Kasumi-1 (cell line): Measurements from ENCODE around the gene IGF2.
A peak's percentile ranks its signal among the peaks of the same experiment; 100 is the strongest.

Experiments used
- DNase-seq, 2 experiments: peaks; one replicate each; lab custom pipeline; 2025; lab: John Stamatoyannopoulos, UW

Gene IGF2

DNA sequence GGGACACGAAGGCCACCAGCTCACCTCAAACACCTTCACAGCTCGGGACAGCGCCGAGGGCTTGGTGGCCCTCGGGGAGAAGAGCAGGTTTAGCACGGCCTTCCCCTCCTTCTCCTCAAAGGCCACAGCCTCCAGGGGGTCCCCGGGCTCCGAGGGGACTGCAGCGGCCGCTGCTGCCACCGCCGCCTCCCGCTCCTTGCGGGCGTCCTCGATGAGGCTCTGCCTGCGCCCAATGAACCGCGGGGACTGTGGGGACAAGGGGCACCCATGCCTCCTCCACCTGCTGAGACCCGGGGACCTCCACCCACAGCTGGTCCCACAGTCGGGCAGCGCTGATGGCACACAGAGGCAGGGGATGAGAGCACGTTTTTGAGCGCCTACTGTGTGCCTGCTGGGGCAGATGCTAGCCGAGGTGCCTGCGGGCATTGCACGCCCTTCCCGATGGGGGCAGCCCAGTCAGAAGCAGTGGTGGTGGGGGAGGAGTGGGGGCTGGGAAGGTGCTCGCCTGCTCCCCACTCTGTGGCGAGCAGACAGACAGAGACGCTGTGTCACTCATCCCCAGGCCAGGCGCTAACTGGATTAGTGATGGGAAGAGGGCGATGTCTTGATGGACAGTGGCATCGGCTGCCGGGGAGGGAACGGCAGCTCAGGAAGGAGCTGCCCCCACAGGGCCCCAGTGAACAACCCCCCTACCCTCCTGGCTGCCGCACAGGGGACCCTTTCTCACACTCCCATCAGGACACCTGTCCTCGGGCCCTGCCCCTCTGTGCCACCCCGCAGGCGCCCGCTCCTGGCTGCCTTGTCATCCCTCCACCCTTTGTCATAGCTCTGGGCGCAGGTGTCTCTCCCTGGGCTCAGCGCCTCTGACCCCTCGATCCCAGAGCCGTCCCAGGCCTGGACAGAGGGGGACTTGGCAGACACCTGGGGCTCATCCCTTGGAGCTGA lies 30.7 kb upstream of the IGF2 start:
- no peak for DNase-seq

DNA sequence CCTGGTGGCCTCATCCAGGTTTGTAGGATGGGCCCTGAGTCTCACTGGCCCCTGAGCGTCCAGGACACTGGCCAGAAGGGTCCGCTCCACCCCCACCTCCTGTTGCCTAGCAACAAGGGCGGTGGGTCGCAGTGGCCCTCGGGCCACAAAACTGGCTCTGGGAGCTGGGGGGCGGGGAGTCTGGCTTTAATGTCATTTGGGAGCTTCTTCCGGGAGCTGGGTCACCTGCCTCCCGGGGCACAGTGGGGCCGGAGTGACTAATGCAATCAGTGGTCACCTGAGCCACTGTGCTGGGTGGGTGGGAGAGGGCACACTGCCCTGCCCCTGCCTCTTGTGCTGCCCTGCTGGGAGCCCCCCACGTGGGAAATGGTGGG lies 29.8 kb upstream of the IGF2 start:
- DNase-seq = no peak

- no peak for DNase-seq
Observed at GRCh38 chr11:2168286-2169004, 29.3 kb upstream of the IGF2 start.

DNA sequence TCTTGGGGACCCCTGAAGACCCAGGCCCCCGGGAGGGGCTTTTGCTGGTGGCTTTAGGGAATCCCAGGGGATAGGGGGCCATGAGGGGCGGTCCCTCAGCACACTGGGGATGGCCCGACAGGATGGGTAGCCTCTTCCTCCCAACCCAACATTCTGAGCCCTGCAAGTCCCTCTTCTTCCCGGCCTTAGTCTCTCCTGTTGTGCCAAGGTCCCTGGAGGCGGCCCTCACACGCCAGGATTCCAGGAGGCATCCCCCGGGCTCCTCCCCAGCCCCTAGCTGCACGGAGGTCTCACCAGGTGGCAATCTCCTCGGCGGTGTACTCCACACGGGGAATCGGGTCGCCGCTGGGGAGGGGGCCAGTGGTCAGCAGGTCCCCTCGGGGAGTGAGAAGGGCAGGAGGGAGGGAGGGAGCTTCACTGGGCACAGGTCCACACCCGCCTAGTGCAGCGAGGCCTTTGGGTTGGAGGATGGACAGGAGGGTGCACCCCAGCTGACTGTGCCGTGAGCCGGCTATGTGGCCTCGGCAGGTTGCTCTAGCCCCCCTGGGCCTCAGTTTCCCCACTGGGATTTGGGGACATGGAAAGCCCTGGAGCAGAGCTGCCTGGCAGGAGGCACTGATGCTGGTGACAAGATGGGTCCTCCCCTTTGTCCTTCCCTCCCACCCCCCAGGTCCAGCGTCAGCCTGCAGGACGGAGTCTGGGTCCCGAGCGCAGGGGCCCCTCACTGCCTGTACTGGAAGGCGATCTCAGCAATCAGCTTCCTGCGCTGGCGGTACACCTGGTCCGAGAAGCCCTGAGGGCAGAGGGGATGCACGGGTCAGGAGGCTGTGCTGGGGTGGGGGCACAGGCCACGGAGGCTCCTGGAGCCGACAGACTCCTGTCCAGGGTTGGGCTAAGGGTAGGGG lies 28.2 kb upstream of the IGF2 start:
- DNase-seq = no peak

GRCh38 chr11:2166091-2166851 lies 27.1 kb upstream of the IGF2 start:
- no peak for DNase-seq

DNA sequence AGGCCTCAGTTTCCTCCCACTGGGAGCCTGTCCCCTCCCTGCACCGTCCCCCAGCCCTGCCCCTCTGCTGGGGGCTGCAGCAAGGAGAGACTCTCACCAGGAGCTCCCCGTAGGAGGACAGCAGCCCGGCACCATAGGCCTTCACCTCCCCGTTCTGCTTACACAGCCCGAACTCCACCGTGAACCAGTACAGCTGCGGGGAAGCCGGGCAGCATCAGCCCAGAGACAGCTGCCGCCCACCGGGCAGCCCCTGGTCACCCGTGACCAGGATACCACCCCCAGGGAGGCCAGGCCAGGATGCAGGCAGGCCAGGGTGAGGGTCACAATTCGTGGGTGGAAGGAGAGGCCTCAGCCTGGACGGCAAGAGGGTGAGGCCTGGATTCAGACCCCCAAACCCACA lies 26.4 kb upstream of the IGF2 start:
- DNase-seq = no peak

DNA sequence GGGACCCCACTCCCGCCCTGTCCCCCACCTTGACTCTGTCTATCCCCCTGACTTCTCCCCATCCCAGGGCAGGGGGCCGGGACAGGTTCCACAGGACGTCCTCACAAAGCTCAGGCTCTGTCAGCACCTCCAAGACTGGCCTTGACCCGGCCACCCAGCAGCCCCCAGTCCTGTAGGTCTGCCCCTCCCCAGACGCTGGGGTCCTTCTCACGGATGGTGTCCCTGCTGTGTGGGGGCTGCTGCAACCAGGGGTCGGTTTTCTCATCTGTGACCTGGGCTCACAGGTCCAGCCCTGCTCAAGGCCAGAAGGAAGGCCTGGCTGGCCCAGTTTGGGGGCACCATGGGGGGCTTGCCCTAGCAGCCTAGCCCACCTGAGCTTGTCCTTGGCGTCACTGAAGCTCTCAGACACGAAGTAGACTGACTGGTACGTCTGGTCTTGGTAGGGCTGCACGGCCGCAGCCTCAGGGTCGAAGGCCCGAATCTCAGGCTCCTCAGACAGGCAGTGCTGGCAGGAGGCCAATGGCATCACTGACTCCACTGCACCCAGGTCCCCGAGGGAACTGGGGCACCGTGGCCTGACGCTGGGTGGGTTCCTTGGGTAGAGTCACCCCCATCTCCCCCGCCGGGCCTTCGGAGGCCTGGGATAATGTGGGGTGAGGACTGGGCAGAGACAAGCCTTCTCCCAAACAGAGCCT lies 25.8 kb upstream of the IGF2 start:
- DNase-seq = no peak

- no peak for DNase-seq
Observed at GRCh38 chr11:2164081-2164480, 24.9 kb upstream of the IGF2 start.

DNA sequence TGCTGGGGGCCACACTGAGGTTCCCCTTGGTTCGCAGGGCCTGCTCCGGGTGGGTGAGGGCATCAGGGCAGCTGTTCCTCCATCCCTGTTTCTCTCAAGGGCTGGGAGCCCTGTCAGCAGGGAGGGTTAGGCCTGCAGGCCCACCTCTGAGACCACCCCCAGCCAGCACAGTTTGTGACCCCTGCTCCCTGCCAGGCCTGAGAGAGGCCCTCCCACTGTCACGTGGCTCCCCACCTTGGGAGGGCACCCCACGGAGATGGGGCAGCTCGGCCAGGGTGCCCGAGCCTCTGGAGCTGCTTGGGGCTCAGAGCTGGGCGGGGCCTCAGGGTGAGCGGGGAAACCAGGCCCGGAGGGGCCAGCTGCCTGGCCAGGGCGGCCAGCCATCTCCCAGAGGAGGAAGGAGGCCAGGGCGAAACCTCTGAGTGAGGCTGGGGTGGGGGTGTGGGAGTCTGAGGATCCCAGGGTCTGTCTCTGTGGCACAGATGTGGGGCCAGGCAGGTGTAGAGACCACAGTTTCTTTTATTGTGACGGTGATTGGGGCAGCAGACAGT lies 24.3 kb upstream of the IGF2 start:
- DNase-seq = no peak

DNA sequence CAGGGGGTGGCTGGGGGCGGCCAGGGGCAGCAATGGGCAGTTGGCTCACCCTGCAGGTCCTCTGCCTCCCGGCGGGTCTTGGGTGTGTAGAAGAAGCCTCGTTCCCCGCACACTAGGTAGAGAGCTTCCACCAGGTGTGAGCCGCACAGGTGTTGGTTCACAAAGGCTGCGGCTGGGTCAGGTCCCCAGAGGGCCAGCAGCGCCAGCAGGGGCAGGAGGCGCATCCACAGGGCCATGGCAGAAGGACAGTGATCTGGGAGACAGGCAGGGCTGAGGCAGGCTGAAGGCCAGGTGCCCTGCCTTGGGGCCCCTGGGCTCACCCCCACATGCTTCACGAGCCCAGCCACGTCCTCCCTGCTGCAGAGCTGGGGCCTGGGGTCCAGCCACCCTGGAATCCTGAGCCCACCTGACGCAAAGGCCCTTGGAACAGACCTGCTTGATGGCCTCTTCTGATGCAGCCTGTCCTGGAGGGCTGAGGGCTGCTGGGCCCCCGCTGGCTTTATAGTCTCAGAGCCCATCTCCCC lies 21.6 kb upstream of the IGF2 start, which contains the start of gene INS:
Gene INS, minus strand, starts transcription at position 474 of the 524 bp plus-strand sequence. Its CDS starts 238 bp downstream, at position 236.
- no peak for DNase-seq

- no peak for DNase-seq
Observed at GRCh38 chr11:2159536-2160413, 20.6 kb upstream of the IGF2 start.

GRCh38 chr11:2158966-2159365 lies 19.8 kb upstream of the IGF2 start:
- DNase-seq = no peak

- no peak for DNase-seq
Observed at GRCh38 chr11:2158296-2158737, 19.1 kb upstream of the IGF2 start.

DNA sequence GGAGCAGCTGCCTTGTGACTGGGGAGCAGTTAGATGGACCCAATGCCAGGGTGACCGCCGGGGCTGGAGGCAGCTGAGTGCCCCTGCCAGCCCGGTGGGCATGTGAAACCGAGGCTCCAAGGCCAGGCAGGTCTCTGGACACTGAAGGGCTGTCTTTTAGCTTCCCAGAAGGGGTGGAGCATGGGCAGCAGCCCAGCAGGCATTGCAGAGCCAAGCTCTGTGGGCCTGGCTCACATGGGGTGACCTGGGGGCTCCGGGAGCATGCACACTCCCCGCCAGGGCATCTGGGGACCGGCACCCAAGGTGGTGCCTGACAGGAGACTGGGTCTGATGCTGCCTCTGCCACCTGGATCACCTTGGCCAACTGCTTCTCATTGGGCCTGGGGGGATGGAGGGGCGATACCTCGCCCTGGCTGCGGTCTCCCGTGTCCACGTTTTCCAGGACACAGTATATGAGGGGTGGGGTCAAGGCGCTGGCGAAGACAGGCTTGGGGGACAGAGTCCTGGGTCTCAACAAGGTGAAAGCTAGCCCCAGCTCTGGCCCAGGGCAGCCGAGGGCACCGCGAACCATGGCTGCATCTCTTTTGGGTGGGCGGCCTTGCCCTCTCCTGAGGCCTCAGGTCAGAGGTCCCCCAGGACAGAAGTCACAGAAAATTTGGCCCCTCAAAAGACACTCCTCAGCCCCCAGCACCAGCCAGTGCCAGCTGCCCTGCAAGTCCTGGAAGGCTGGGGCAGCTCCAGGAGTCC lies 18.3 kb upstream of the IGF2 start:
- DNase-seq = no peak

DNA sequence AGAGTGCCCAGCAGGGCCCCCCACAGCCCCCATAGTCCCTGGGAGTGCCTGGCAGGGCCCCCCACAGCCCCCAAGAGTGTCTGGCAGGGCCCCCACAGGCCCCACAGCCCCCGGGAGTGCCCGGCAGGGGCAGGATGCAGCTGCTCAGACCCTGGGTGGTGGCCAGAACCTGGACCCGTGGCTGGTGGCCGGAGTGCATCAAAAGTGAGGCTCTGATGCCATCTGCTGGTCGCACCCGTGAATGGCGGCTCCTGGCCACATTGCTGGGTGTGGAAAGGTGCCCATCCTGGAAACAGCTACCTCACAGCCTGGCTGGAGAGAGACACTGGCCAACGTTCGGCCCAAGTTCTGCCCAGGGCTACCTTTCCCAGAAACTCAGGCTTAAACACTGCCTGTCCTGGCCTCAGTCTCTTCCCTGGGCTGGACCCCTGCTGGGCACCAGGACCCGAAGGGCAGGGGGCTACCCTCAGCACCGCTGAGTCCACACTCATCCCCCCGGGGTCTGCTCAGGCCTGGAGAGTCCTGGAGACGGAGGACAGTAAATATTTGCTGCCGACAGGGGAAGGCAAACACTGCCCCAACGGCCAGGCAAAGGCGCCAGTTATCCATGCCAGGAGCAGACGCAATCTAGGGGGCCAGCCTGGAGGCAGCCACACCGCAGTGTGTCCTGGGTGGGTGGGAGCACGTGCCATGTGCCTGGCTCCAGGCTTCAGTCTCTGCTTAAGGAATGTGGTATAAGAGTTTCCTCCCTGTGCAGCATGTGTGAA lies 17.4 kb upstream of the IGF2 start:
- DNase-seq = peak; percentile 50 to 56

DNA sequence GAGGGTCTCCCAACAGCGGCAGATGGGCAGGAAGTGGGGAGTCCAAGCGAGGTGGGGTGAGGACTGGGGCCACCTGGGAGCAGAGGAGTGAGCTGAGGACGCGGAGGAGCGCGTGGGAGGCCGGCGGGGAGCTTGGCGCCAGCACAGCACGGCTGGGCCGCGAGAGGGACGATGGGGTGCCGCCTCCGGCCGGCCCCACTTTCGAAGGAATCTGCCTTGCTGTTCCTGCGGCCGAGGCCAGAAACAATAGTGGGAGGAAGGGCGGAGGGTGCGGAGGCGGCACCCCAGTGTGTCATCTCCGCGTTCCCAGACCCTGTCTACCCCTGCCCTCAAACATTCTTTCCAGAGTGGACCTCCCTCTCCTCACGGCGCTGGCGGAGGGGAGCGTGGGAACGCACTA lies 16.3 kb upstream of the IGF2 start:
- no peak for DNase-seq

- DNase-seq = no peak
Observed at GRCh38 chr11:2154889-2155288, 15.7 kb upstream of the IGF2 start.

- no peak for DNase-seq
Observed at GRCh38 chr11:2154195-2154585, 15.0 kb upstream of the IGF2 start.
